Left hindlimb (tissue), 1 donor: ENCODE results near the gene RPIA.

Experiments
- DNase-seq: peaks from one replicate; pipeline ENCODE4 v3.0.0-alpha.2; 2018

RPIA gene

DNA sequence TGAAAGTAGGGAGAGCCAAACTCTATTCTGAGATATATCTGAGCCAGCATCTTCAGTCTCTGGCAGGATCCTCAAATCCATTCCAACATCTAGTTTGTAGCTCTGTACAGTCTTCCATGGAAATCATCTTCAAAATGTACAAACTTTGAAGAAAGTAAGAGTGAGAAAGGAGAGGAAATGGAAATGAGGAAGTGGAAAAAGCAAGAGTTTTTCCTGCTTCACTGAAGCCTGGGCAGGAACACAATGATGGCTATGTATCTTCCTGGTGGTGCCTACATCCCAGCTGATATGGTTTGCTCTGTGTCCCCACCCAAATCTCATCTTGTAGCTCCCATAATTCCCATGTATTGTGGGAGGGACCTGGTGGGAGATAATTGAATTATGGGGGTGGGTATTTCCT is 4.1 kb upstream of the RPIA start:
- no peak for DNase-seq

DNA sequence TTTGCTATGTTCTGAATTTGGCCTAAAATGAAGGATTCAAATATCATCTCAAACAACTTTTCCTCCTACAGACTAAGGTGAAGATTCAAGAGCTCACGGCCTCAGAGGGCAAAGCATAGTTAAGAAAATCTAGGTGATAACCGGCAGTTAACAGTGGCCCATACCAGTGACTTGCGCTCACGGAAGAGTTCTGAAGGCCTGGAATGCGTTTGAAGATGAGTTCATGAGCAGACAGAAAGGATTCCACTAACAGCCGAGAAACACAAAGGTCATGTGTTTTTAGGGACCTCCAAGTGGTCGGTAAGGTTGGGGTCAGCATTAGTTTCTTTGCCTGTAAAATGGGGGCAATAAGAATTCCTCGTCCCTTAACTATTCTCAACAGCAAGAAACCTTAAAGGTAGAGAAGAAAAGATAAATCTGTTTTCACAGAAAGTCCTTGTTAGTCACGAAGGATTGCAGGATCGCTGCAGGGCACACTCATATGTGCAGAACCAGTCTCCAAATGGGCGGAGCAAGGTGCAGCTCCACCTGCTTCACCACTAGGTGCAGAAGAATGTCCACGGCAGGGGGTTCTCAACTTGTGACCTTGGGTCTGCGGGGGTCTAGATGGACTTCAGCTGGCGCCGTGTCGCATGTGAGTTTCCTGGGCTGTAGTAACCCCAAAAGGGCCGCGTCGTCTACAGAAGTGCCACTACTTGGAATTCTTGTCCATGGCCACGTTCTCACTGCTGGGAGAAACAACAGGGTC is 708 bp upstream of the RPIA start:
- DNase-seq = no peak

DNA sequence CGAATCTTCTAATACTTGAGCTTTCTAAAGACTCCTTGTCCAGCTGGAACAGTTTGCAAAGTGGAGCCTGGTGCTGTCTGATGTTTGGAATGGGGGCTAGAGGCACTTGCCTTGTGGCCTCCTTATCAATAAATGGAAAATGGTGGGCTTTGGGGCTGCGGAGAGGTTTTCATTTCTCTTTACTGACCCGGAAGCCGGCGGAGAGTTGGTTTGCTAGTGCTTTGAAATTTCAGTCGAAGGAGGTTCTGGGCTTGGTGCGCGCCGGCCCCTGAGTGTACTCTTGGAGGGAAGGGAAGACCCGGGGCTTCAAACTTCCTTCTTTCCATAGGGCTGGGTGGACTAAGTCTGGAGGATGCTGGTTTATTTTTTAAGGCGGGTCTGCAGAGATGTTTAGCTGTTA is 714 bp downstream of the RPIA start:
- no peak for DNase-seq

DNA sequence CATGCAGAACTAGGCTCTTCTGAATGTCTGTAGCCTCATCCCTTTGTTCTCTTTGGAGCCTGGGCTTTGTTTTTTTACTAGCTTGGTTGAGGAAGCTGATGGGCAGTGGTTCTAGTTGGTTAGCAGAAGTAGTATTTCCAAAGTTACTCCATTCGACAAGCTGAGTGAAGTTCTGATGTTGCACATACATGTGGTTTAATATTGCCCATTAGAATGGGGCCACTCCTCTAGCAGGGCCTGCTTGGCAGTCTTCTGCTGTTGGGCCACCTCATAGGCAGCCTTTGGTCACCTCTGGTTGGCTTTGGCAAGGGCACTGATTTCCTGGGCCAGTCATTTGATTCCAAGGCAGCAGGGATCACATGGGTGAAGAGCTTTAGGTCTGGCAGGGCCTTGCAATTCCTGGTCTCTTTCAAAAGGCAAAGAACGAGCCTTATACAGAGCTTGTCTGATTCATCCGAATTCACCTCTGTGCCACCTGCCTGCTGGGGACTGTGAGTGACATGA is 2.5 kb downstream of the RPIA start:
- no peak for DNase-seq

- no peak for DNase-seq
Measured at GRCh38 chr2:88696611-88697010, 5.1 kb downstream of the RPIA start.

DNA sequence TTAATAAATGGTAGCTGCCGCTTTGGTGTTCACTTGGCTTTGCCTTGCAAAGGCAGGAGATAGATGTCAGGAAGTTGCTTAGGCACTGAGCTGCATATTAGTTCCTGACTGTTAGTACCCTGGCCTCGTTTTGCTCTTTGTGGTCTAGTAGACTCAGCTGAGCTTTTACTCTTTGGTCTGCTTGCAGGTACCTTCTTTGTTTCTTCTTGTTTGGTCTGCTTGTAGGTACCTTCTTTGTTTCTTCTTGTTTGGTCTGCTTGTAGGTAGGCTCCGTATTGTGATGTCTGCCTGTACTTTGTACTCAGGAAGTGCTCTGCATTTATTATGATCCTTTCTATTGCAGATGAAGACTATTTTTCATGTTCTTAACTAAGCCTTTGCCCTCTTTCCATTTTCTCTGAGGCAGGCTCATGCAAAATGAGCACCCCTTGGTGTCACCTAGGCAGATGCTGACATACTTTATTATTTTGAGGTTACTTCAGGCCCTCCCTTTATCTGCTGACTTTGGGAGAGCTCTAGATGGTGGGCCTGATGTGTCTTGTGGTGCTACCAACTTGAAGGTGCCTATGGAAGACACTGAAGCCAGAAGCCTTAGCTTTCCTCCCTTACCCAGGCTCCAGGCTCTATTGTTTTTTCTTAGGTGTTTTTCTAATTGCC is 6.0 kb downstream of the RPIA start:
- no peak for DNase-seq

- DNase-seq = no peak
Measured at GRCh38 chr2:88698027-88698413, 6.5 kb downstream of the RPIA start.

DNA sequence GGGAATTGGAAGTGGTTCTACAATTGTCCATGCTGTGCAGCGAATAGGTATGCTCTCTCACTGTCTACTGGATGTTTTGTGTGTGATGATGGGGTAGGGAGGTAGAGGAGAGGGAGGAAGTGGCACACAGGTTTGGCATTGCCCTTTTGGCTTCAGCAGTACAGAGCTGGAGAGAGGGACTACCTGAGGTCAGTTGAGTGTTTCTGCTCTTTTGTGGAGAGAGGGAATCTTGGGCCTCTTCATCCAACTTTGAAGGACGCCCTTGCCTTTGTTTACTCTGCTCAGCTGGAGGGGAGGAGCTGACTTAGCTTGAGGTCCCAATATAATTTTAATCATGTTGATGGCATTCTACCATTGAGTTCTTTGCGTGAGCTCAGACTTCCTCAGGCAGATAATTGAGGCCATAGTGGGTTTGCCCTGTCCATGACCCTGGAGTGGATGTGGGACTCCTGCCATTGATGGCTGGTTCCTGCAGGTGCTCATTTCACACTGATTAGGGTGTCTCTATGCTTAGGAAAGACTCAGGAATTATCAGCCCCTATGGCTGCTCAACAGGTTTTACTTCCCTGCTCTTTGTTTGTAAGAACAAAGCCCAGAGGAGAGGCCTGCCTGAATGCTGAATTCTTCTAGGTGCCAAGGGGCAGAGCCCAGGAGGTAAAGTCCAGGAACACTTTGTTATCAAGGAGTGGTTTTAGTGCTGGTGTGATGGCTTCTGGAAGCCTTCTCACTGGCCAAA is 7.2 kb downstream of the RPIA start:
- no peak for DNase-seq

- DNase-seq = no peak
Measured at GRCh38 chr2:88707003-88707402, 15.5 kb downstream of the RPIA start.

GRCh38 chr2:88709181-88709631 is 17.7 kb downstream of the RPIA start:
- DNase-seq = no peak

DNA sequence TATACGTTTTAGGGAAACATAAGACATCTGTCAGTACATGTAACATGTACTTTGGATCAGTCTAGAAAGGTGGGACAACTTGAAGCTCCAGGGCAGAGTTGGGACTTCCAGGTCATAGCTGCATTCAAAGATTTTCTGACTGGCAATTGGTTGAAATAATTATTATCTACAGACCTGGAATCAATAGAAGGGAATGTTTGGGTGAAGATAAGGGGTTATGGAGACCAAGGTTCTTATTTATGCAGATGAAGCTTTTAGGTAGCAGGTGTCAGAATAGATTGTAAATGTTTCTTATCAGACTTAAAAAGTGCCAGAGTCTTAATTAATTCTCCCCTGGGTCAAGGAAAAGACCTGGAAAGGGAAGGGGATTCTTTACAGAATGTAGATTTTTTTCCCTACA is 19.8 kb downstream of the RPIA start:
- DNase-seq = no peak

DNA sequence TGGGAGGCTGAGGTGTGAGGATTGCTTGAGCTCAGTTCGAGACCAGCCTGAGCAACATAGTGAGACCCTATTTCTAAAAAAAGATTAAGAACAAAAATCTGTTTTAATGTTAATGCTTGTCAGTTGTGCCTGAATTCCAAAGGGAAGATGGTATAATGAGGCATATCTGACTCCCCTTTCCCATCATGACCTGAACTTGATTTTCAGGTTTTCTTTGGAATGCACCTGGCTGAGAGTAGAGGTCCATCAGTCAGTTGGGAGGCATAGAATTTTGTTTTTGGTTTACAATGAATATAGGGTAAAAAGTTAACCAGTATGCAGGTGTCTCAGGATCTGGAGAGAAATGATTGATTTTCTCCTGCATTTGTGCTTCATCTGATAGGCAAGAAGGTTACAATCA is 20.4 kb downstream of the RPIA start:
- DNase-seq = no peak

GRCh38 chr2:88713408-88713807 is 21.9 kb downstream of the RPIA start:
- DNase-seq = no peak

DNA sequence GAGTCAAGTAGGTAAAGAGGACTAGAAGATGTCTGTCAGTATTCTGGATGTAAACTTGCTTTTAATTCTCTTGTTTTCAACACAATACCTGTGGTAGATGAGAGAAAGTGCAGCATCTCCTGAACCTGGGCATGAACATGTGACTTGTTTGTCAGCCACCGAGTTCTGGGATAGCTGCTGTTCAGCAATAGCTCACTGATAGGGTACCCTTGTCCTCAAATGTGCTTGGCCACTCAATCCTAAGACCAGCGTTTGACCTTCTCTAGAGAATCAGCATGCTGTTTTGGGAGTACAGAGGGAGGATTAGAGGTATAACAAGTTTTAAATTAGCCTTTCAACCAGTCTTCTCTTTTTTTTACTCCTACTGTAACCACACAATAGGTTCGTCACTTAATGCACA is 23.2 kb downstream of the RPIA start:
- DNase-seq = no peak

DNA sequence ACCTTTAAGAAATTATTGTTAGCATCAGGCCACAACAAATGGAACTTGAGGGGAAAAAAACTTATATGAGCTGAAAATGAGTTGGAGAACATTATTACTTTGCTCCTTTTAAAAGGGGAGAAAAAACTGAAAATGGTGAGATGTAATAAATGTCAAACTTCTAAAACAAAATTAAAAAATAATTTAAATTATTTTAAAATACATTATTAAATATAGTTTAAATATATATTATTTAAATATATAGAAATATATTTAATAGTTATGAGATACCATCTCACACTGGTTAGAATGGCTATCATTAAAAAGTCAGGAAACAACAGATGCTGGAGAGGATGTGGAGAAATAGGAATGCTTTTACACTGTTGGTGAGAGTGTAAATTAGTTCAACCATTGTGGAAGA is 28.9 kb downstream of the RPIA start:
- DNase-seq = no peak

DNA sequence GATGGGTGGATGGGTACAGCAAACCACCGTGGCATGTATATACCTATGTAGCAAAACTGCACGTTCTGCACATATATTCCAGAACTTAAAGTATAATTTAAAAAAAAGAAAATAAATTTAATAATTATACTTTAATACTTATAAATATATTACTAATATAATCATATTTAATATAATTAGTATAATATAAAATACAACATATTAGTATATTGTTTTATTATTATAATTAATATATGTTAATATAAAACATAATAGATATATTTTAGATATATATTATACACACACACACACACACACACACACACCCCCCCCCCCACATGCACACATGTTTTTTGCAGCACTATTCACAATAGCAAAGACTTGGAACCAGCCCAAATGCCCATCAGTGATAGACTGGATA is 29.8 kb downstream of the RPIA start:
- DNase-seq = no peak

GRCh38 chr2:88724643-88725332 is 33.3 kb downstream of the RPIA start:
- DNase-seq = no peak

DNA sequence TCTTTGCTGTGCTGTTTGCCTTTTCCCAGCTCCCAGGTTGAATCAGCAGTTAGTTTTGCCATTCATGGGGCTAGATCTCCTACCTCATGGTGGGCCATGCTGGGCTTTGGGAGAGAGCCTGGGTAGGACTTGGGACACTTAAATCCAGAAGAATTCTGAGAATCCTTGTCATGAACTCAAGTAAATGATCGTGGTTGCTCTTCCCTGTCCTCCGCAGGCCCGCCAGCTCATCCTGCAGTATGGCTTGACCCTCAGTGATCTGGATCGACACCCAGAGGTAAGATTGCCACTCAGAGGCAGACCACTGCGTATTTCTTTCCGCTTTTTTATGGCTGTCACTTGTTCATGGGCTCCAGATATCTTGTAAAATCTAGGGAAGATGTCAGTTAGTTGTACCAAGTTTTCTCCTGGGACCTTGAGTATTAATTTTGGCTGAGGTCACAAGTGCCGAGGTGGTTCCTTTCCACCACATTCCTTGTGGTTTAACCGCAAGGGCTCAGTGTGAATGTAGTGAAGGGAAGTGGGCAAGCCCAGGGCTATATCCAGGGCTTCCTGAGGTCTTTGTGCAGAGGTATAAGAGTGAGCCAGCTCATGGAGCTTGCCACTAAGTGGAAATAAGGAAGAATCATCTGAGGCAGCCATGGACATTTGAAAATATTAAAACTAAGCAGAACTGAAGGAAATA is 37.7 kb downstream of the RPIA start:
- no peak for DNase-seq

GRCh38 chr2:88733155-88733902 is 41.9 kb downstream of the RPIA start:
- no peak for DNase-seq

- DNase-seq = no peak
Measured at GRCh38 chr2:88735133-88735532, 43.7 kb downstream of the RPIA start.

DNA sequence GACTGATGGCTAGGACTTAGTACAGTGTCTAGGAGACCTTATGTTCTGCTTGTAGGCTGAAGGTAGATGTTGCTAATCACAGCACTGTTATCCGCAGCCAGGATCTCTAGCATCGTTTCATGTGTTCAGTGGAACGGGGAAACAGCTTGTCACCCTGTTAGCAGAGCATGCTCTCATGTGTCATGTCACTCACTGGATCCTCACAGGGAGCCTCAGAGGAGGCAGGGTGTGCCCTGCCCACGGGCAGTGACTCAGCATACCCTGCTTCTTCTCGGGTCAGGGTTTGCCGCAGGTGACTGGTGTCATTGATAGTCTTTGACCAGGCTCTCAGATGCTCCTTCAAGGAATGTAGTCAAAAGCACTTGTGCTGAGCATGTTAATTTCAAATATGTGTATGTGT is 44.4 kb downstream of the RPIA start:
- no peak for DNase-seq

- DNase-seq = no peak
Measured at GRCh38 chr2:88736437-88736836, 45.0 kb downstream of the RPIA start.
